BE2C (cell line): ENCODE measurements around the gene LRBA.
"Not testable (repeated sequence)": the region's sequence is repeated elsewhere in the genome, so short reads cannot be mapped to it uniquely, and the experiment has no call there.

Experiments
- DNase-seq: peaks from one replicate; pipeline ENCODE4 v3.0.0-alpha.2; 2020
- H3K27me3 ChIP-seq: fragments of 250-450 bp; sonication (Bioruptor Pico); 2 replicates; pipeline ENCODE4 v1.5.1; 2020; ENCODE audit warnings: mild to moderate bottlenecking
- H3K36me3 ChIP-seq: fragments of 250-450 bp; sonication (Bioruptor Pico); 2 replicates; pipeline ENCODE4 v1.5.1; 2020; ENCODE audit warnings: mild to moderate bottlenecking
- H3K4me1 ChIP-seq: fragments of 250-450 bp; sonication (Bioruptor Pico); 2 replicates; pipeline ENCODE4 v1.5.1; 2020
- H3K4me3 ChIP-seq: 2 replicates; pipeline ENCODE4 v1.5.1; 2011; ENCODE audit warnings: low read depth, low read length
- H3K9me3 ChIP-seq: fragments of 250-450 bp; sonication (Bioruptor Pico); 2 replicates; pipeline ENCODE4 v1.5.1; 2020
- CTCF ChIP-seq: IDR thresholded peaks from 2 replicates; pipeline ENCODE4 v1.5.1; 2012; ENCODE audit warnings: mild to moderate bottlenecking, low read depth, low read length

The LRBA gene

GRCh38 chr4:150750824-150751223 lies 264.3 kb downstream of the LRBA start:
- no peak for TF ChIP-seq CTCF
- no peak overlapping the region for H3K4me3 ChIP-seq
- no peak for DNase-seq
- peaks cover 19% of the 10 kb centered on the region for H3K4me1 ChIP-seq
- H3K36me3 ChIP-seq = no peaks in the 10 kb centered on the region
- no peaks in the 10 kb centered on the region for H3K27me3 ChIP-seq
- H3K9me3 ChIP-seq = no peaks in the 10 kb centered on the region; the same call in 1 of the 2 replicates

GRCh38 chr4:150746156-150746555 lies 268.9 kb downstream of the LRBA start:
- no peaks in the 10 kb centered on the region; the same call in 1 of the 2 replicates for H3K9me3 ChIP-seq
- H3K4me3 ChIP-seq = no peak overlapping the region
- H3K36me3 ChIP-seq = no peaks in the 10 kb centered on the region; the same call in none of the 2 replicates
- no peak for TF ChIP-seq CTCF
- DNase-seq = no peak
- no peaks in the 10 kb centered on the region for H3K27me3 ChIP-seq
- H3K4me1 ChIP-seq = peaks cover 22% of the 10 kb centered on the region

DNA sequence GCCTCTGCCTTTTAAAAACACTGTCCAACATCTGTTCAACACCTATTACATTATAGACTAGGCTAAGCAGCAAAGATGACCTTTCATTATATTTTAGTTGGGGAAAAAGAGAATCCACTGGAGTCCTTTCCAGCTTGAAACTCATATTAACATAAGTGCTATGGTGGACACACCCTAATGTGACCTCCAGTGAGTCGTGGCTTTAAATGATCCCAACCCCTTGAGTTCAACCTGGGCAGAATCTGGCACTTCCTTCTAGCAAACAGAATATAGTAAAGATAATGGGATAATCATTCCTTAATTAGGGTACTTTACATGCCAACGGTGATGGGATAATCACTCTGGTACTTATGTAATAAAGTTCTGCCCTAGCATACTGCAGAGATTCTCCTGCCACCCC lies 270.5 kb downstream of the LRBA start:
- no peak for TF ChIP-seq CTCF
- Histone ChIP-seq H3K27me3 (no peaks in the 10 kb centered on the region), H3K4me3 (no peak overlapping the region), H3K9me3 (no peaks in the 10 kb centered on the region; the same call in 1 of the 2 replicates), H3K36me3 (no peaks in the 10 kb centered on the region; the same call in none of the 2 replicates), H3K4me1 (peaks cover 22% of the 10 kb centered on the region)
- no peak for DNase-seq

DNA sequence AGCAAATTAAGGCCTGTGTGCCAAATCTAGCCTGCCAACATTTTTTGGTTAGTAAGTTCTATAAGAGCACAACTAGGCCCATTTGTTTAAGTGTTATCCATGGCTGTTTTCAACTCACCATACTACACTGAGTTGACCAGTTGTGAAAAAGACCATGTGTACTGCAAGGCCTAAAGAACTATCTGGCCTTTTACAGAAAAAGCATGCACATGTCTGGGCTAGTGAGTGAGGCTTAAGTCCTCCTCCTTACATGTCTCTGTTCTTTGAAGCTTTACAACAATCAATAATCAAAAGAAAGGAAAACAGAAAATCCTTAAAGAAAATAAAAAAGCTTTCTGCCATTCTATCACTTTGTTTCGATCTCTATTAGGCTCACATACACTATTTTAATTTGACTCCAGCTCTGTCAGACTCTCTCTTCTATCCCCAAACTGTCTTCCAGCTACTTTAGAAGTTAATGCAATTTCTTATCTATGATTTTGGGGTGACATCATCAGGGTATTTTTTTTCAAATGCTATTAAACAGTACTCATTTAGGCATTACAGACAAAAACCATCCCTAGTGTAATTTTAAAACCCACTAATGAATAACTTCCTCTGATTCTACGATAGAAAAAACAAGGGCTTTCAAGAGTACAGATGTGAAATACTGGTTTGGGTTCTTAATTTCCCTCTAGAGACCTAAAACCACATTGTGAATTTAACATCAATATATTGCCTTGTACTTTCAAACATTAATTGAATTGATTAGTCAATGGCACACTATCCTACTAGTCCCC lies 271.3 kb downstream of the LRBA start:
- H3K36me3 ChIP-seq = no peaks in the 10 kb centered on the region; the same call in none of the 2 replicates
- no peak for DNase-seq
- H3K9me3 ChIP-seq = no peaks in the 10 kb centered on the region; the same call in 1 of the 2 replicates
- no peak for TF ChIP-seq CTCF
- H3K4me3 ChIP-seq = no peak overlapping the region
- H3K4me1 ChIP-seq = peaks cover 22% of the 10 kb centered on the region
- no peaks in the 10 kb centered on the region for H3K27me3 ChIP-seq

DNA sequence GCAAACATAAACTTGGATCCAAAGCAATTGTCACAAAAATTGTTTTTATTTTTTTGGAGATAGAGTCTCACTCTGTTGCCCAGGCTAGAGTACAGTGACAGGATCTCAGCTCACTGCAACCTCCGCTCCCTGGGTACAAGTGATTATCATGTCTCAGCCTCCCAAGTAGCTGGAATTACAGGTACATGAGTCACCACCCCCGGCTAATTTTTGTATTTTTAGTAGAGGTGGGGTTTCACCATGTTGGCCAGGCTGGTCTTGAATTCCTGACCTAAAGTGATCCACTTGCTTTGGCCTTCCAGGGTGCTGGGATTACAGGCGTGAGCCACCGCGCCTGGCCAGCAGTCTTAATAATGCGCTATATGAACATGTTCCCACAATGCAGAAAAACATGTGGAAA lies 272.2 kb downstream of the LRBA start:
- H3K36me3 ChIP-seq, H3K9me3 ChIP-seq, DNase-seq, H3K27me3 ChIP-seq, H3K4me3 ChIP-seq: not testable (repeated sequence)
- H3K4me1 ChIP-seq = peaks cover 22% of the 10 kb centered on the region

DNA sequence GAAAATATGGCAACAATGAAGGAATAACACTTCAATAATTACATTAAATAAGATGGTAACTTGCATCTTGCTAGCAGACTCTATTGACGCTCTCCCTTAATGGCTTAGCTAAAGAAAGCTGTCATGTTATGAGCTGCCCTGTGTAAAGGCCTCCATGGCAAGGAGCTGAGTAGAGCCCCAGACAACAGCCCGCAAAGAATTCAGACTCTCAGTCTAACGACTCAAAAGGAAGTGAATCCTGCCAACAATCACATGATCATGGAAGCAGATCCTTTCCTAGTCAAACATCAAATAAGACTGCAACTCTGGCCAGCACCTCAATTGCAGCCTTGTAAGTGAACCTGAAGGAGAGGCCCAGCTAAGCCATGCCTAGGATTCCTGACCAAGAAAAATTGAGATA lies 275.5 kb downstream of the LRBA start:
- no peak overlapping the region for H3K4me3 ChIP-seq
- peaks cover 27% of the 10 kb centered on the region for H3K4me1 ChIP-seq
- H3K27me3 ChIP-seq = no peaks in the 10 kb centered on the region
- no peaks in the 10 kb centered on the region; the same call in none of the 2 replicates for H3K36me3 ChIP-seq
- TF ChIP-seq CTCF = no peak
- H3K9me3 ChIP-seq = no peaks in the 10 kb centered on the region
- no peak for DNase-seq
